ENCODE data around the gene SLC22A23.

Gene SLC22A23

GRCh38 chr6:3329393-3330051 lies 127.3 kb downstream of the SLC22A23 start:
- DNase-seq, result no peak

- DNase-seq, result no peak
Measured at GRCh38 chr6:3328796-3329195, 128.1 kb downstream of the SLC22A23 start.

- DNase-seq, result no peak
Measured at GRCh38 chr6:3328145-3328544, 128.7 kb downstream of the SLC22A23 start.

- no peak for DNase-seq
Measured at GRCh38 chr6:3327403-3327802, 129.4 kb downstream of the SLC22A23 start.

GRCh38 chr6:3326981-3327380 lies 129.9 kb downstream of the SLC22A23 start:
- DNase-seq, result no peak

- no peak for DNase-seq
Measured at GRCh38 chr6:3326184-3326971, 130.5 kb downstream of the SLC22A23 start.

GRCh38 chr6:3325210-3325609 lies 131.6 kb downstream of the SLC22A23 start:
- DNase-seq, result no peak

GRCh38 chr6:3324262-3324942 lies 132.4 kb downstream of the SLC22A23 start:
- no peak for DNase-seq

GRCh38 chr6:3323696-3324261 lies 133.1 kb downstream of the SLC22A23 start:
- DNase-seq, result no peak

- DNase-seq, result no peak
Measured at GRCh38 chr6:3323148-3323547, 133.7 kb downstream of the SLC22A23 start.

- DNase-seq, result no peak
Measured at GRCh38 chr6:3322366-3322890, 134.4 kb downstream of the SLC22A23 start.

- no peak for DNase-seq
Measured at GRCh38 chr6:3321875-3322274, 135.0 kb downstream of the SLC22A23 start.

- DNase-seq, result no peak
Measured at GRCh38 chr6:3321042-3321441, 135.8 kb downstream of the SLC22A23 start.

- no peak for DNase-seq
Measured at GRCh38 chr6:3320238-3320811, 136.5 kb downstream of the SLC22A23 start.

- no peak for DNase-seq
Measured at GRCh38 chr6:3319610-3320200, 137.1 kb downstream of the SLC22A23 start.

- DNase-seq, result no peak
Measured at GRCh38 chr6:3318821-3319540, 137.9 kb downstream of the SLC22A23 start.

- no peak for DNase-seq
Measured at GRCh38 chr6:3318226-3318625, 138.6 kb downstream of the SLC22A23 start.

- no peak for DNase-seq
Measured at GRCh38 chr6:3317741-3318211, 139.1 kb downstream of the SLC22A23 start.

- DNase-seq, result no peak
Measured at GRCh38 chr6:3316818-3317217, 140.0 kb downstream of the SLC22A23 start.

GRCh38 chr6:3316331-3316730 lies 140.5 kb downstream of the SLC22A23 start:
- no peak for DNase-seq

- no peak for DNase-seq
Measured at GRCh38 chr6:3315841-3316240, 141.0 kb downstream of the SLC22A23 start.

Data from COR-L47 (cell line).